ENCODE results near the gene AKNAD1.
"Not testable (repeated sequence)": the region's sequence is repeated elsewhere in the genome, so short reads cannot be mapped to it uniquely, and the experiment has no call there.

The AKNAD1 gene

GRCh38 chr1:108856994-108857393 is at the start of gene AKNAD1:
Gene AKNAD1, minus strand, starts transcription at chr1:108857094. Its CDS starts 4,430 bp downstream, at chr1:108852664.
- no peak for DNase-seq

GRCh38 chr1:108901106-108901505 is 44.2 kb upstream of the AKNAD1 start:
- DNase-seq = no peak

- DNase-seq = peak; percentile 10
Measured at GRCh38 chr1:108897865-108898720, 41.2 kb upstream of the AKNAD1 start.

- no peak for DNase-seq
Measured at GRCh38 chr1:108896146-108897145, 39.6 kb upstream of the AKNAD1 start.

- DNase-seq = no peak
Measured at GRCh38 chr1:108893141-108893530, 36.2 kb upstream of the AKNAD1 start.

GRCh38 chr1:108892356-108893140 is 35.7 kb upstream of the AKNAD1 start:
- no peak for DNase-seq

GRCh38 chr1:108889706-108890384 is 33.0 kb upstream of the AKNAD1 start:
- DNase-seq = no peak

- DNase-seq = not testable (repeated sequence)
Measured at GRCh38 chr1:108889006-108889645, 32.2 kb upstream of the AKNAD1 start.

- no peak for DNase-seq
Measured at GRCh38 chr1:108886292-108886691, 29.4 kb upstream of the AKNAD1 start.

- DNase-seq = no peak
Measured at GRCh38 chr1:108884968-108885367, 28.1 kb upstream of the AKNAD1 start.

GRCh38 chr1:108882837-108883236 is 25.9 kb upstream of the AKNAD1 start:
- DNase-seq = no peak

- DNase-seq = no peak
Measured at GRCh38 chr1:108881369-108881768, 24.5 kb upstream of the AKNAD1 start.

- DNase-seq = no peak
Measured at GRCh38 chr1:108880850-108881249, 24.0 kb upstream of the AKNAD1 start.

GRCh38 chr1:108878678-108879077 is 21.8 kb upstream of the AKNAD1 start:
- no peak for DNase-seq

- no peak for DNase-seq
Measured at GRCh38 chr1:108878160-108878469, 21.2 kb upstream of the AKNAD1 start.

- no peak for DNase-seq
Measured at GRCh38 chr1:108877348-108878159, 20.7 kb upstream of the AKNAD1 start.

GRCh38 chr1:108871050-108871724 is 14.3 kb upstream of the AKNAD1 start:
- no peak for DNase-seq

- DNase-seq = no peak
Measured at GRCh38 chr1:108865316-108865910, 8.5 kb upstream of the AKNAD1 start.

- DNase-seq = no peak
Measured at GRCh38 chr1:108863984-108864383, 7.1 kb upstream of the AKNAD1 start.
